ENCODE results near the gene ERICH6B. TPM values are rescaled to one million over a fixed set of nuclear protein-coding genes. Genes with fewer than 3 reads are reported as not detected.

ERICH6B gene
- total RNA-seq, 1 donor from 2014 or later = not detected

GRCh38 chr13:45603338-45603737 is 12.2 kb downstream of the ERICH6B start:
- intact Hi-C loops (cut with micrococcal nuclease) = no loop called here
- ATAC-seq = no peak

DNA sequence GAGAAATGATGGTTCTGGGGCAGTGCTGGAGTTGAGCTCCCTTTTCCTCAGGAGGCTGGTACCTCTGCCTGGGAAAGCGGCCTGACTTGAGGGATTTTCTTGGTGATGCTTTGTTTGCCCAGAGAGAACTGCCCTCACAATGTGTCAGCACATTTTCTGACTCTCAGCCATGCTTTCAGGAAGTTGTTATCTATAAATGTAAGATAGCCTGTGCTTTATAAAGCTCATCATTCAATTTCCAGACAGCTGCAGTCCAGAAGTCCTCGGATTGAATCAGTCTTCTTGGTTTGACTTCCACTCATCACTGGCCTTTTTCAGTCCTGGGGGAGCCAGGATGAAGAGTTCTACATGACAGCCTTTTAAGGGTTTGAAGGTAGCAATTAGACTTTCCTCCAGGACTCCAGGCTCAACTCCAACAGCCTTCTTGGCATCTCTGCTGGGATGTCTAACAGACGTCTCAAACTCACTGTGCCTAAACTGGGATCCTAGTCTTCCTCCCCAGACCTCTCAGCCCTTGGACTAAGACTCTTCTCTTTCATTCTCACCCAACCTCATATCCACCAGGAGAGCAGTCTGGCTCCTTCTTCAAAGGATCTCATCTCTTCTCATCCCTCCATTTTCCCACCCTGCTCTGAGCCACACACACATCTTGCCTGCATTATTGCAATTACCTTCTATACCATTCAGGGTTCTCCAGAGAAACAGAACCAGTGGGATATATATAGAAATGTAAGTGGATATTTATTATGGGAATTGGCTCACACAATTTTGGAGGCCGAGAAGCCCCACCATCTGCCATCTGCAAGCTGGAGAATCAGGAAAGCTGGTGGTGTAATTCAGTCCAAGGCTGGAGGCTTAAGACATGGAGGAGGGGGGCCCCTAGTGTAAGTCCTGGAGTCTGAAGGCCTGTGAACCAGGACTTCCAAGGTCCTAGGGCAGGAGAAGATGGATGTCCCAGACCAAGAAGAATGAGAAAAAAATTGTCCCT is 13.1 kb downstream of the ERICH6B start:
- DNase-seq (no peak), ATAC-seq (no peak)
- intact Hi-C loops (cut with micrococcal nuclease) = no loop called here

More at GRCh38 chr13:45603338-45603737, 12.2 kb downstream of the ERICH6B start:
- no peak for DNase-seq

GRCh38 chr13:45601680-45602079 is 13.9 kb downstream of the ERICH6B start:
- intact Hi-C loops (cut with micrococcal nuclease) = no loop called here
- DNase-seq (no peak), ATAC-seq (no peak)

DNA sequence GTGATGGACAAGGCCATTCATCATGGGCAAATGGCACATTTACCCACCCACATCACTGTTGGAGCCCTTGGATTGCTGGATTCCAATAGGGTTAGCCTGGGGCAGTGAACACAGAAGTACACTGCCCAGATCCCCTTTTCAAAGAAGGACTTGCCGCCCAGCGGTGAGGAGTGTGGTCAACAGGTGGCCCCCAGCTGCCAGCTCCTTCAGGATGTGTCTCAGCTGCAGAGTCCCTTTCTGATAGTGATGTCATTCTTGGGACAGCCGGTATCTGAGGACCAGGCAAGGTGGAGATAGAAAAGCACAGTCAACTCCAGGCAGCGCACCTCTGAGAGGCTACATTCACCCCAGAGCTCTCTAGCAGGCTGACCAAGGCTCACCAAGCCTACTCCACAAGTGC is 16.9 kb downstream of the ERICH6B start:
- DNase-seq = no peak
- intact Hi-C loops (cut with micrococcal nuclease) = no loop called here
- no peak for ATAC-seq

GRCh38 chr13:45596800-45597475 is 18.6 kb downstream of the ERICH6B start:
- intact Hi-C loops (cut with micrococcal nuclease) = no loop called here
- DNase-seq (no peak), ATAC-seq (no peak)

- intact Hi-C loops (cut with micrococcal nuclease) = no loop called here
- no peak for ATAC-seq
- no peak for DNase-seq
Measured at GRCh38 chr13:45595965-45596364, 19.6 kb downstream of the ERICH6B start.

DNA sequence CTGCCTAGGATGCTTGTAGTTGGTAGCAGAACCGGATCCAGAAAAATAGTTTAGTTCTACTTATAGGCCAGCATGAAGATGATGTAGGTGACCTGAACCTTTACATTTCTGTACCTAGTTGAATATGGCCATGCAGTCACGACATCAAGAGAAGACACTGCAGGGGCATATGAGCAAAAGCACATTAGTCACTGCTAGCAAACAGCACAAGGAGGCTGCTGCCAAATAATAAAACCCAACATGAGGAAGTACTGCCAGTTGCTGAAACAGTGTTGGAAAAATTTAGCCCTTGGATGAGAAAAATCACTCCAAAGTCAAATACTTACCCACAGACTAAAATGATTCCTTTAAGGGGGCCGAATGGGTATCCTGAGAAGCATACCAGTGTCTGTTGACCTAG is 20.8 kb downstream of the ERICH6B start:
- ATAC-seq (no peak), DNase-seq (no peak)
- intact Hi-C loops (cut with micrococcal nuclease) = no loop called here

DNA sequence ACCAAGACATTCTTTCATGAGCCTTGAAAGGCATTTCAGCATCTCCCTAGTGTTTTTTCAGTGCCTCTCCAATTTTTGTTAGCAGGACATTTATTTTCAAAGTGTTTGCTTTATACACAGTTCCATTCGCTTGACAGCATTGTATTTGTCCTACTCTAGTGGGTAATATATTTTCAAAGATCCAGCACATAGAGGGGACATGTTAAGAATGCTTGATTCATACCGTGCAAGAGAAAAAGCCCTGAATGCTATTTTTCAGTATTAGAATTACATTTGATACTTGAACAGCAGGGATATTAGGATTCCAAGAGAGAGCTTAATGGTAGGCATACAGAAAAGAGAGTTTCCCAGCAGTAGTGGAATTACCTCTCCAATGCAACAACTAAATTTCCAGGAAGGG is 21.3 kb downstream of the ERICH6B start:
- no peak for DNase-seq
- ATAC-seq = no peak
- intact Hi-C loops (cut with micrococcal nuclease) = no loop called here

DNA sequence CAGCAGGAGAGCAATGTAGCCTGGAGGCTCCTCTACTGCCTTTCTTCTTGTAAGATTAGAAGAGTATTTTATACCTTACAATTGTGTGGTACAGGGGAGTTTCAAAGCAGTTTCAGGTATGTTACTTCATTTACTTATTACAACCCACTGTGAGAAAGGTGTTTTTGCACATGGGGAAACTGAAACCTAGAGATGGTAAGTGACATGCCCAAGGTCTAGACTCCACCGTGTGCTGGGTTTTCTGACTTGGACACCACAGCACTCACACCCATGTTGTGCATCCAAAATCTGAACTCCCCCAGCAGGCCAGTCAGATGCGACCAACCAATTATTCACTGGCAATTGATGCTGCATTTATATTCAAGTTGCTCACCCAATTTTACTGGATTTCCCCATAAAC is 22.8 kb downstream of the ERICH6B start:
- ATAC-seq (no peak), DNase-seq (no peak)
- intact Hi-C loops (cut with micrococcal nuclease) = no loop called here

- no peak for ATAC-seq
- intact Hi-C loops (cut with micrococcal nuclease) = no loop called here
- DNase-seq = no peak
Measured at GRCh38 chr13:45590066-45590465, 25.5 kb downstream of the ERICH6B start.

- DNase-seq (no peak), ATAC-seq (no peak)
- intact Hi-C loops (cut with micrococcal nuclease) = no loop called here
Measured at GRCh38 chr13:45587897-45588296, 27.6 kb downstream of the ERICH6B start.

DNA sequence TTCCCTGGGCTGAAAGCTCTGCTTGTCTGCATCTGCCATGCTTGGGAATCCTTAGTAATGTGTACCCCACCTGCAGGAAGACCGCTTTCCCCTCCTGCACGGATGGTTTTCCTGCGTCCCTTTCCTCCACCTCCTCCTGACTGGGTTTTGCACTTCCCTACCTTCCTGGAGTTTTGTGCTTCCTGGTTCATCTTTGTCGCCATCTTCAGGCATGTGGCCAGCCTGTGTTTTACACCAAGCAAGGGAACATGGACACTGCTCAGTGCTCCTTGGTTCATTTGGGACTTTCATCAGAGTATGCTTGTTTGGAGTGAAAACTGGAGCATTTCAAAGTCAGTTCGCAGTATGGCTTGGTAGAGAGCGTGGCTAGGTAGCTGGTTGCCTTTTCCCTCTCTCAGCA is 30.7 kb downstream of the ERICH6B start:
- intact Hi-C loops (cut with micrococcal nuclease) = no loop called here

GRCh38 chr13:45582408-45583076 is 33.0 kb downstream of the ERICH6B start:
- no peak for ATAC-seq
- intact Hi-C loops (cut with micrococcal nuclease) = no loop called here
- DNase-seq = no peak

More for the DNA sequence above, 30.7 kb downstream of the ERICH6B start:
- ATAC-seq (no peak), DNase-seq (no peak)

- ATAC-seq = no peak
- DNase-seq = no peak
- intact Hi-C loops (cut with micrococcal nuclease) = no loop called here
Measured at GRCh38 chr13:45576466-45576865, 39.1 kb downstream of the ERICH6B start.

DNA sequence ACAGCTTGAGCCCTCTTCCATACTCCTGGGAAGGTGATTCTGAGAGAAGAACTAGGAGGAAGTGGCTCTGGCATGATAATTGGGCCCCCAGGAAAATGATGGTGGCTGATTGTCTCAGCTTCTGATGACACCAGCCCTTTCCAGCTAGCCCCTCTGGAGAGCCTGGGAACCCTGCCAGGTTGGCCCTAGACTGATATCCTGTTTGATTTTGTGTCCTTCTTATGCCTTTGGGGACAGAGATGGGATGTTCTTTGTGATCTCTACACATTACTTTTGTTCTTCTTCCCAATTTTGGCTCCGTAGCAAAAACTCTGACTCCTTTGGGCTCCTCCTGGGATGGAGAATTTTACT is 39.7 kb downstream of the ERICH6B start:
- intact Hi-C loops (cut with micrococcal nuclease) = no loop called here
- DNase-seq (no peak), ATAC-seq (no peak)

GRCh38 chr13:45575146-45575829 is 40.3 kb downstream of the ERICH6B start:
- ATAC-seq = no peak
- intact Hi-C loops (cut with micrococcal nuclease) = no loop called here

DNA sequence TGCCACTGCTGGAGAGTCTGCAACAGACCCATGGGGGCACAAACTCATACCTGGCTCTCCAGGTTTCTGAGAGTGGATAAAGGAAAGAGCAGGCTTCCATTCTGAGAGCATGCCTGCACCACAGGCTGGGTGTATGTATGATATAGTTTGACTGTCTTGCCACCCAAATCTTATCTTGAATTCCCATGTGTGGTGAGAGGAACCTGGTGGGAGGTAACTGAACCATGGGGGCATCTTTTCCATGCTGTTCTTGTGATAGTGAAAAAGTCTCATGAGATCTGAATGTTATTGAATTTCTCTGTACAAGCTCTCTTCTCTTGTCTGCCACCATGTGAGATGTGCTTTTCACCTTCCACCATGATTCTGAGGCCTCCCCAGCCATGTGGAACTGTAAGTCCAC is 50.2 kb downstream of the ERICH6B start:
- intact Hi-C loops (cut with micrococcal nuclease) = no loop called here
- no peak for ATAC-seq

More at GRCh38 chr13:45575146-45575829, 40.3 kb downstream of the ERICH6B start:
- no peak for DNase-seq

DNA sequence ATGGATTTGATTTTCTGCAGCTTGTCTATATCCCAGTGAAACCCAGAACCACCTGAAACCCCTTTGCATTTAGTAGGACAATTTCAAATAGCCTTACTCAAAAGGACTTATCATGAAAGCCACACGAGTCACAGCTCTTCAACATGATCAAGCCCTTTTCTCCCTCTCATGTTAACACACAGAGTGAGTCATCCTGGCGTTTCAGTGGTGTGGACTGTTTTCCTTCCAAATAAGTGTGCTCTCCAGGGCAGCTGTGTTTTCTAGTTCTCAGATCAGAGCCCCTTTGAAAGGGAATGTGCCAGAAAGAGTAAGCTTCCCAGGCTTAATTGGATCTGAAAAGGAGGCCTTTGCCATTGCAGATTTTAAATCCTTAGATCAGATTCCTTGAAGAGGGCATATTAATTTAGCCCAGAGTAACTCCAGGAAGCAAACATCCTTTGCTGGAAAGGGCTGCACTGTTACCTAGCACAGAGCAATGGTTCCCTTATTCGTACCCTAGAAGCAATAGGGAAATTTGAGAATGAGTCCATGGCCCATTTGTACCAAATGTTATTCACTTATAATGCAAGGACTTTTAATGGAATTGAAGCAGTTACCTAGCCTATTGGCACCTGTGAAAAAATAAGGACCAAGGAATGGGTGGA is 51.3 kb downstream of the ERICH6B start:
- intact Hi-C loops (cut with micrococcal nuclease) = no loop called here
- DNase-seq (no peak), ATAC-seq (no peak)

More for the DNA sequence above, 50.2 kb downstream of the ERICH6B start:
- no peak for DNase-seq

DNA sequence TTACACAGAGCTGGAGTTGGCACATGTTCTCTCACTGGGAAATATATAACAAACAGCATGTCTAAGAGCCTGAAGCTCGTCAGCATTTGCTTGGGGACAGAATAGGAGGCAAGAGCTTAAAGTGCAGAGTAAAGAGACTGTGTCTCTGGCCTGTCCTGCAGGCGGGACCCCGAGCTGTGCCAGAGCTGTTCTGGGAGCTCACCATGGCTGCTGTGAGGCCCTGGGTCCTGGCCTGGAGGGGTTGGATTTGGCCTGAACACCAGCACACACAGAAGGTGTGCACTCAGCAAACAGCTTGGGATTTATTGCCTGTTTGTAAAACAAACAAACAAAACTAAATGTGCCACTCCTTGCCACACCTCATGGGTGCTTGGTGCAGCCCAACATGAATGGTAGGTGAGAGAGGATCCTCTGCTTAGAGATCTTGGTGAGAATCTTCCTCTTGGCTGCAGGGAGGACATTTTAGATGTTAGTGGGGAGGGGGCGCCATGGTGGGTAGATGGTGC is 60.9 kb downstream of the ERICH6B start:
- ATAC-seq (no peak), DNase-seq (no peak)
- intact Hi-C loops (cut with micrococcal nuclease) = no loop called here
